Skin of body (tissue), 2 donors: ENCODE data around the gene SUSD6. TPM values are rescaled to one million over a fixed set of nuclear protein-coding genes. Genes with fewer than 3 reads are reported as not detected.
A peak's percentile ranks its signal among the peaks of the same experiment; 100 is the strongest.

Experiments
- DNase-seq: peaks from one replicate; lab custom pipeline; 2025; lab: John Stamatoyannopoulos, UW
- total RNA-seq: library from RNA; depleted of rRNA; stranded (reverse); fragments of >200 nt; gene quantifications from one replicate; pipeline ENCODE4 v1.2.3, GENCODE V29; 2014

SUSD6 gene, protein sequence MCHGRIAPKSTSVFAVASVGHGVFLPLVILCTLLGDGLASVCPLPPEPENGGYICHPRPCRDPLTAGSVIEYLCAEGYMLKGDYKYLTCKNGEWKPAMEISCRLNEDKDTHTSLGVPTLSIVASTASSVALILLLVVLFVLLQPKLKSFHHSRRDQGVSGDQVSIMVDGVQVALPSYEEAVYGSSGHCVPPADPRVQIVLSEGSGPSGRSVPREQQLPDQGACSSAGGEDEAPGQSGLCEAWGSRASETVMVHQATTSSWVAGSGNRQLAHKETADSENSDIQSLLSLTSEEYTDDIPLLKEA
- total RNA-seq = 18.5 TPM

DNA sequence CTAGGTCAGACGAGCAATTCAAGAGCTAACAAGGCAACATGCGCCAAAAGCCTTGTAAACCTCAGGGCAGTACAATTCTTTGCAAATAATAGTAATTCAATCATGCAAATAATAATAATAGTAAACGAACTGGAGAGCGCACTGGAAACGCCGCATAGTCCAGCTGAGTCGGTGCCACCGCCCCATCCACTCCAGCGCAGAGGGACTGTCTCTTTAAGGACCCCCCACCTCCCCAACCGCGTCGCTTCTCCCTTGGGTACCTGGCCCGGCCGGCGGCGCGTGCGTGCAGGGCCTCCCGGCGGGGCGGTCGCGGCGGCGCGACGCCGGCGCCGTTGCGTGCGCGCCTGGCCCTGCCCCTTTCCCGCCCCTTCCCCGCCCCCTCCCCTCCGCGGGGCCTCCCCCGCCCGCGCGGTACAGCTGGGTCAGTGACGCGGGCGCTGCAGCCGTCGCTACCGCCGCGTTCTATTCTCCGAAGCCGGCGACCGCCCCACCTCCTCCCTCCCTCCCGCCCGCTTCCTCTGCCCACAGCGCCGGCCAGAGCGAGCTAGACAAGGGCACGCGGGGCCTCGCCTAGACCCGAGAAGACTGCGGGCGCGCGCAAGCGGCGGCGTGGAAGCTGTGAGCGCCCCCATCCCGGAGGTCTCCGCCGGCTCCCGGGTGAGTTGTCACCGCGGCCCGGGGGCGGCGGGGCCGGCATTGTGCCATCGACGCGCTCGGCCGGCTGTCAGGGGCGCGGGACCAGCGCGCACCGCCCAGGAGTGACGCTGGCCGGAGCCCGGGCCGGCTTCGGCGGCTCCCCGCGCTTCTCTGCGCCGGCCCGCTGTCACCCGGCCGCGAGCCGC lies at the start of gene SUSD6:
TSS of gene SUSD6 (plus strand) at position 425 of the 842 bp plus-strand sequence. CDS start 46,997 bp downstream, outside the sequence.
- peak; percentile 91 for DNase-seq

DNA sequence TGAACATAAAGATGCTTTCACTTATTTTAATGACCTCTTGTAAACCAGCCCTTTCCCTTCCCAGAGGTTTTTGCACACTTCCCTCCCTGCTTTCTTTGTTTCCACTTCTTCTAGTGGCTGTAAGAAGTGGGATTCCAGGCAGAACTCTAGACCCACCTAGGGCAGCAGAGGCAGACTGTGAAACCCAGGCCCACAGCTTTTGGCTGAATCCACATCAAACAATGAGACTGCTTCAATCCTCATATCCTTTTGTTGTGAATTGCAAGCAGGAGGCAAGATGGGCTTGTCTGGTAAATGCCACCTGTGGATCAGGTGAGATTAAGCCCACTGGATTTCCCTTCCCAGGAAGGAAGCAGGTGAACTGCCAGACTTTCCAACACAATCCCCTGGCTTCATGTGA lies 49.5 kb upstream of the SUSD6 start:
- no peak for DNase-seq

DNA sequence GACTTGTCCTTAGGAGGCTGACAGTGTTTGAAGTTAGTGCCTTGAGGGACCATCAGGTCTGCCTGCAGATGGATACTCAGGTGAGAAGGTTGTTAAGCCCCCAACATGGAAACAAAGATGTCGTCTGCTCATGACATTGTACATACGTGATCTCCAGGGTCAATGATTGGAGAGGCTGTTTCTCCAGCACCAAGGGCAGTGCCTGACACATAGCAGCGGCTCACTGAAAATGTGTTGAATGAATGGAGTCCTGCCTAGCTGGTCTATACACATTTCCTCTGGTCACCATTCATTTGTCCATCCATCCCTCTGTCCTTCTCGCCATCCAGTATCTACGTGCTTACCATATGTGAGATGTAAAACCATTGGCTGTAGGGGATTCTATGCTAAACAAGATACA lies 43.8 kb upstream of the SUSD6 start:
- DNase-seq = no peak

DNA sequence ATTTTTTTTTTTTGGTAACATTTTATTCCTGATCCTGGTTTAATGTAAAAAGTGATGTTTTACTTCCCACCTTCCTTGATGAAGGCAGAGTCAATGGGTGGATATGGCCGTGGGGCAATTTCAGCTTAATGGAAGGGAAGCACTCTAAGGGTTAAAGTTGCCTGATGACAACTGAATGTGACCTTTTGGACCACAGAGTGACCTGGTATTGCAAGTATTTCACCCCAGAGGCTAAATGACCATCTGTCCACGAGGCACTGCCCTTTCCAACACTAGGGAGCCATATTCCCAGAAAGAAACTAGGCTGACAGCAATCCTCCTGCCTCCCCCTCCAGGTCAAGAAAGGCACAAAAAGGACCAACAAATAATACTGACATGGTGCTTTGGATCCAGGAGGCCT lies 41.5 kb upstream of the SUSD6 start:
- no peak for DNase-seq

DNA sequence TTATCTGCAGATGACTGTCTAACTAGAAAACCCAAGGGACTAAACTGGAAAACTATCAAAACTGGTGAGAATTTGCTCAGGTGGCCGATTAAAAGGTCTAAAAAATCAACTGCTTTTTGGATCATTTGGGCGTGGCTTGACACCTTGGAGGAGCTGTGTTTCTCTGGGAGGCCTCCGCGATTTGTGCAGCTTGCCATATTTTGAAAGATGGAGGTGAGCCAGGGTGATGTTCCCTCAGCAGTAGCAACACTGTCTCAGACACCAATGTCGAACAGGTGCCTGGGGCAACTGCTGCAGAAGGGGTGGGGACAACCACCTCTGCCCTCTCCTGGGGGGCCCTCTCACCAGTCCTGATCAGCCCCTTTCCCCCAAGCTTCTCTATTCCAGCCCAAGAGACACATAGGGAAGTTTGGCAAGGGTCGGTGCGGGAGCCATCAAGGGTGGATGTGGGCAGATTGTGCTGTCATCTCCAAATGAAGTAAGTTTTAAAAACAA lies 40.5 kb upstream of the SUSD6 start:
- no peak for DNase-seq

DNA sequence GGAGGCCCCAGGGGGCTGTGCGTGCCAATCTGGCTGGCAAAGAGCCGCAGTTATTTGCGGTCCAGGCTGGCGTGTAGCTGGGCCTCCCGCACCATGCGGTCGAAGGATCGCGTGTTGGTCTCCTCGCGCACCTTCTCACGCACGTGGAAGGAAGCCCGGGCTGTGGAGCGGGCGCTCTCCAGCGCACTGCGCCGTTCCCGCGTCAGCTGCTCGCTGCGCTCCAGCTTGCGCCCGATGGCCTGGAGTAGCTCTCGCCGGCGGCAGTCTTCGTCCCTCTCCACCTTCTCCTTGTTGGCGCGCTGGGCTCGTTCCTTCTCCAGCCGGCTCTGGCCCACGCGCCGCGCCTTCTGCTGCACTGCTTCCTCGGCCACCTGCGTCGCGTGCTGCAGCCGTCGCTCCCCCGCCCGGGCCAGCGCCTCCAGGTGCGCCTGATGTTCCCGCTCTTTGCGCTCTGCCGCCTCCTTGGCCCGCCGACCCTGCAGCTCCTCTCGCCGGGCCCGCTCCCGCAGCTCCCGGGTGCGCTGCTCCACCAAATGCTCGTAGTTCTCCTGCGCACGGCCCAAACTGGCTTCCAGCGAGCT lies 39.9 kb upstream of the SUSD6 start:
- no peak for DNase-seq

DNA sequence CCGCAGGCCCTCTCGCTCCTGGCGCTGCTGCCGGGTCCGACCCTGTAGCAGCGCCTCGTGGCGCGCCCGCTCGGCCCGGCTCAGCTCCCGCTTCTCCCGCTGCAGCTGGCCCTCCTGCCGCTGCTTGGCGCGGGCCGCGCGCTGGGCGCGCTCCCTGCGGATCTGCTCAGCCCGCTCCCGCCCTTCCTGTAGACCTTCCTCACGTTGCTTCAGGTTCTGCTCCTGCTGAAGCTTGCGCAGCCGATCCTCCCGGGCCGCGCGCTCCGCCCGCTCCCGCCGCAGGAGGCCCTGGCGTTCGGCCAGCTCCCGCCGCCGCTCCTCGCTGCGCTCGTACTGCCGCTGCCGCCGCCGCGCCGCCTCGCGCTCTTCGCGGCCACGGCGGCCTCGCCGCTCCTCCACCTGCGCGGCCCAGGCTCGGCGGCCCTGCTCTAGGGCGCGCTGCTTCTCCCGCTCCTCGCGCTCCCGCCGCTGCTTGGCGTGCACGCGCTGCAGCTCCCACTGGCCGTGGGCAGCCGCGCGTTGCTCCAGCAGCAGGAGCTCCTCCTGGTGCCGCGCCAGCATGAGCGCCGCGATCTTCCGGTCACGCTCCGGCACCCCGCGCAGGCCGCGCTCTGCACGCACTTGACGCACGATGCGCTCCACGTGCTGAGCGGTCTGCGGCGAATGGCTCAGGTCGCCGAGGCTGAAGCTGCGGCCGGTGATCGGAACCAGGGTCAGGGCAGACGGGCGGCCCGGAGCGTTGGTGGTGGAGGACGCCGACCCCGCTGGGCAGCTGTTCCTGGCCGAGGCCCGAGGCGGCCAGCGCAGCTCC lies 39.2 kb upstream of the SUSD6 start:
- DNase-seq = no peak

DNA sequence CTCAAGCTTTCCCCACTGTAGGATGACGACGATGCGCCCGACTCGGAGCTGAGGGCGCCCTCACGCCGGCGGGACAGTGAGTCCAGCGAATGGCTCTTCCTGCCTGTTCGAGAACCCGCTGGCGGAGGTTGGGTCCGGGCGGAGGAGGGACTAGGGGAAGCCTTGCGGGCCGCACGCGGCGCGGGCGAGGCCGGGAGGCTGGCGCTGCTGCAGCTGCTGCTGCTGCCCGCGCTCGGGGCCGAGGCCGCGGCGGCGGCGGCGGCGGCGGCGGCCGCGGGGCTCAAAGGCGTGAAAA lies 38.6 kb upstream of the SUSD6 start:
- no peak for DNase-seq

DNA sequence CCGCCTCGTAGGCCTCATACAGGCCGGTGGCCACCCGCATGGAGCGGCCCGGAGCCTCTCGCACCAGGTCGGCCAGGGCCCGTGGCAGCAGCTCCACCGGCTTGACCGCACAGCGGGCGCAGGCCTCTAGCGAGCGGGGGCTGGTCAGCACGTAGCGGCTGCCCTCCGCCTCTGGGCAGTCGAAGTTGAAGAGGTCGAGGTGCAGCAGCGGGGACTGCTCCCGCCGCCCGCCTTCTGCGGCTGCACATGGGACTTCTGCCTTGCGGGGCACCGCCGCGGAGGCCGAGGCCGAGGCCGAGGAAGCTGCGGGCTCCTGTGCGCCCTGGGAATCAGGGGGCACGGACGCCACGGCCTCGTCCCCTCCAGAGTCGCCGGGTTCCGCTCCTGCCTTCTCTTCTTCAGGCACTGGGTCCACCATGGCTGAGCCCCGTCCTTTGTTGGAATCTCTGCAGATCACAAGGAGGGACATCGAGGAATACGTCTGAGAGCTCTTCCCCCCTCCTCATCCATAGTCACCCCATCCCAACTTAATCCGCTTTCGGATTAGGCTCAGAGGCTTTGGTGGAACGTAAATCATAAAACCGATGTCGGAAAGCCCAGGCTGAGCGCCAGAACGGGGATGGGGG lies 38.1 kb upstream of the SUSD6 start:
- DNase-seq = no peak

DNA sequence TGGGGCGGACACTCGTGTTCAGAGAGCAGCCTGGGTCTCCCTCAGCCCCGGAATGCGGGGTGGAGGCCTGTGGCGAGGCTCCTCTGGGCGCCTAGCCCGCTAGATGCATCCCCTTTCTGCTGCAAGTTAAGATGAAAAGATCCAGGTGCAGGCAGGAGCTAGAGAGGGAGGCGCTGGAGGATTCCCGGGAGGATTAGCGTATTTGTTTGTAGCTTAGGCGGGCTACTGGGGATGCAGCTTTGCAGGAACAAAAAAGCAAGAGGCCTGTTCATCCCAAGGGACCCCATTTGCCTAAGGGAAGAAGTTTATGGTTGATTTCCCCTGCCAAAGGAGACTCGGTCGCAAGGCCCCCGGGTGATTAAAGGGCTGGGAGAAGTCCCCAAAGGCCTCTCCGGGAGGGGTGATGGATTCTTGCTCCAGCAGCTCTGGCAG lies 37.5 kb upstream of the SUSD6 start:
- no peak for DNase-seq

DNA sequence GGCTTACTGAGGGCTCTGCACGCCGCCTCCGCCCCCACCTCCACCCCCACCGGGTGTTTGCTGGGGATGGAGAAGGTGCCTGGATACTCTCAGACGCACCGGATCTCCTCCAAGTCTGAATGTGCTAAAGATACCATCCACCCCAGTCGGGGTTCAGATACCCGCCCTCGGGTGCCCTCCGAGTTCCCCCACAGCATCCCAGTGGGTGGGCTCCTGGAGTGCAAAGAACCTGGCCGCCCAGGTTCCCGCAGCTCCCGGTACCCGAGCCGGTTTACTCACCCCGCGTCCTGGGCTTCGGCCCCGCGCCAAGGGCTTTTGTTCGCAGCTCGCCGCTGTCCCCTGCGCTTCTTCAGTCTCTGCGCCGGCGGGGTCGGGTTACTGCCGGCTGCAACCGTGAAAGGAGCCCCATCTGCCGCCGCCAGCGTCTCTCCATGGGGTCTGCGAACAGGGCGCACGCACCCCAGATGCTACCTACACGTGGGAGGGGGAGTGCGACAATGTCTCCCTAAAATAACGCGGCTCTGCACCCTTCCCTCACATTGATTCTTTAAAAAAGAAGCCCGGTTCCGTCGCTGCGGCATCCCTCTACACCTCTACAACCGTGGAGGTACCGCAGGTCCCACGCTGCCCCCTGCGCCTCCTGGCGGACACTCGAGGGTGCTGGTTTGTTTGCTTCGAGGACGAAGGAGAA lies 37.0 kb upstream of the SUSD6 start, which contains the start of gene CCDC177:
TSS of gene CCDC177 (minus strand) at position 609 of the 691 bp plus-strand sequence. CDS start 1,249 bp downstream, outside the sequence.
- peak; percentile 16 for DNase-seq

DNA sequence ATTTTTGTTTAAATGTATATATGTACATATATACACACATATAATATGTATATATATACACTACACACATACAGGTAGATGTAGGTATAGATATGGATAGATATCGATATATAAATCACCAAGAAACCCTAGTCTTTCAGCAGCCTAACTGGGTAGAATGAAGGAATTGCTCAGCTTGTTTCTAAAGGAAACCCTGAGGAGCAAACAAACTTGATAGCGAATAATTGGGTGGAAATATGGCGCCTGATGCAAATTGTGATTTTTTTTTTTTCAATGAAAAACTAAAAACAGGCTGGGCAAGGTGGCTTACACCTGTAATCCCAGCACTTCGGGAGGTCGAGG lies 36.5 kb upstream of the SUSD6 start:
- no peak for DNase-seq

DNA sequence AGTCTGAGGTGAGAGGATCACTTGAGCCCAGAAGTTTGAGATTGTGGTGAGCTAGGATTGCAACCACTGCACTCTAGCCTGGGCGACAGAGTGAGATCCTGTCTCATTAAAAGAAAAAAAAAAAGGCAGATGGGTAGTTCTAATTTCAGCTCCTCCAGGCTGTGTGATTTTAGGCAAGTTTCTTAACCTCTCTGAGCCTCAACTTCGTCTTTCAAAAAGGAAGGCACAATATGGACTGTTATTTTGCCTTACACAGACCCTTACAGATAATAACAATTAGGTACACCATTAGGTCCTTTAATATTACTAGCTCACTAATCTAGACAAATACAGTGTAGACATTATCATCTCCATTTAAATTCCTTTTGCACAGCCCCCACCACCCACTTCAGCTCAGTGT lies 31.9 kb upstream of the SUSD6 start:
- no peak for DNase-seq

DNA sequence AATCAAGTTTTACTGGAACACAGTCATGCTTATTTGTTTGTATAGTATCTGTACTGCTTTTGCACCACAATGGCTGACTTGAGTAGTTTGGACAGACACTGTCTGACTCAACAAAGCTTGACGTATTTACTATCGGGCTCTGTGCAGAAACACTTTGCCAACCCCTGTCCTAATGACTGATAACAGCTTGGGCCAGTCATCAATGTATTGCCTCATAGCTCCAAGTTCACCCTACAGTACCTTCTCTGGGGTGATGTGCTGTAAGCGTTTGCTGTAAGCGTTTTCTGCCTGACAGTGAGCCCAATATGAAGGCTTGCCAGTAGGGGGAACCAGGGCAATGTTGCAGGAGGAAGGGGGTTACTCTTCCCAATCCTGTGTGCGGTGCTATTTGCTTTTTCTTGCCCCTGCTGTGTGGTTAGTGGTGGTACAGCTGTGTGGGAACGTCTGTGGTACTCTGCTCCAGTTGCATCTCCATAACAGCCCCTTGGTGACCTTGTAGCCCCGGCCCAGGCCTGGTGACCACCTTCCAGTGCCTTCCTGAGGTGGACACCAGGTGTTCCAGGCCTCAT lies 31.3 kb upstream of the SUSD6 start:
- no peak for DNase-seq

DNA sequence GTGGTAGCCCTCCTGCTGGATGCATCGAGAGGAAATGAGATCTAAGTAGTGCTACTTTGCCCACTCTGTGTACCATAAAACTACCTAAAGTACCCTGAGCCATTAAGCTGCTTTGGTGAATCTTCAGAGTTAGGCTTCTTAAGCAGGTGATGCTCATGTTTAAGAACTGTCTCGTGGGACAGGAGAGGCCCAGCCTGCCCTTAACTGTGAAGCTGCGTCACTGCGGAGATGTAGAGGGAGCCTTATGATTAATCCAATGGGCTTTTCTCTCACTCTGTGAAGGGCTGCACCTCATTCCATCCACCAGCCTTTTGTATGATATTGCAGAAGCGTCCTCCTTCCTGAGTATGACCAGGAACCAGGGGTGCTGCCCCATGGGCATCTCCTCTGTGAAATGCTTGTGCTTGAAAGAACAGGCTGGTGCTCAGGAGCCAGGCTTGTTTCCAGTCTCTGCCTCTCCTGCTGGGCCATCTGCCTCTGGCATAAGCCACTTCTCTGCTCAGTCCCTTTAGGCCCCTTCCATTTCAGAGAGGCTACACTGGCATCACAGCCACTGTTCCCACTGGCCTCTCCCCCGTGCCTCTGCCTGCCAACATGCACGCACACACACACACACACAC lies 30.0 kb upstream of the SUSD6 start:
- DNase-seq = no peak

DNA sequence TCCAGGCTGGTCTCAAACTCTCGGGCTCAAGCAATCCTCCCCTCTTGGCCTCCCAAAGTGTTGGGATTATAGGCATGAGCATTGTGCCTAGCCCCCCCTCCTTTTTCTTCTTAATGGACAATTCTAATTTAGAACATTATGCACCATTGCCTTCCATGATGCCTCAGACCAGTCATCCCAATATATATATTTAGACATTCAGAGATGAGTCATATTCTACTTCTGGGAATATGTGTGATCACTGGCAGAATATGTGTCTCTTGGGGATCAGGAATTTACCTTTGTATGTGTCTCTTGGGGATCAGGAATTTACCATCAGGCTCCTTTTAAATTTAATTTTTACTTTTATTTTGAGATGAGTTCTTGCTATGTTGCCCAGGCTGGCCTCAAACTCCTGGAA lies 29.2 kb upstream of the SUSD6 start:
- no peak for DNase-seq

DNA sequence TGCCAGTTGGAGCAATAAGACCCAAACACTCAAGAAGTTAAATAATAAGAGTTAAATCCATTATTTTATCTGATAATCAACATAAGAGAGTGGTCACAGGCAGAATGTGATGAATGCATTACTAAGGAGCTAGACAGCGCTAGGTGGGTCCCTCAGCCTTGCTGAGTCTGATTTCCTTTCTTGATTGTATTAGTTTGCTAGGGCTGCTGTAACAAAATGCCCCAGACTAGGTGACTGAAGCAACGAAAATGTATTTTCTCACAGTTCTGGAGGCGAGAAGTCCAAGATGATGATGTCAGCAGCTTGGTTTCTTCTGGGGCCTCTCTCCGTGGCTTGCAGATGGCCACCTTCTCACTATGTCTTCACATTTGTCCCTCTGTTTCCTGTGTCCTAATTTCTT lies 28.6 kb upstream of the SUSD6 start:
- no peak for DNase-seq

DNA sequence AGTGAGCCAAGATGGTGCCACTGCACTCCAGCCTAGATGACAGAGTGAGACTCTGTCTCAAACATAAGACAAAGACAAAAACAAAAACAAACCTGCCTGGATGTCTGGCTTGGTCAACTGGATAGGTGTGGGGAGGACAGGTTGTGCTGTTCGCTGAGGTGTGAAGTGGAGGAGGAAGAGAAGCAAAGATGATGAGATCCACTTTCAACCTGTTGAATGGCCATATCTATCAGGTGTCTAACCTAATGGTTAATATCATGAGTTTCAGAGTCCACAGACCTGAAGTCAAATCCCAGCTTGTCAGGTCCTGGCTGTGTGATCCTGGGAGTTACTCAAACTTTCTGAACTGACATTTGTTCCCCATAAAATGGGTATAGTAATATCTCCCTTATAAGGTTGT lies 27.0 kb upstream of the SUSD6 start:
- no peak for DNase-seq

DNA sequence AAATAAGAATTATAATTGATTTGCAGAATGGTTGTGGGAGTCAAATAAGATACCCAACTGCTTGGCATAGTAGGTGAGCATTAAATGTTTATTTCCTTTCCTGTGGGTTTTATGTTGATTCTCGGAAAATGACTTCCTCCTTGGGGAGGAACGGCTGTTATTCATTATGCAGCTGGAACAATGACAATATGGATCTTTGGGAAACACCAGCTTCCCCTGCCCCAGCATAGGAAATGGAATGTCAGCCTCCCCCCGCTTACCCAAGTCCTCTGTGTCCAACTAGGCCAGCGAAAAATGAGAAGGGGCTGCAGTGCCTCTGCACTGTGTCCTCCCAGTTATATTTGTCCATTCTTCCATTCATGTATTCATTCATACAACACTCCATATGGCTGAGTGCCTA lies 25.0 kb upstream of the SUSD6 start:
- DNase-seq = peak; percentile 71

DNA sequence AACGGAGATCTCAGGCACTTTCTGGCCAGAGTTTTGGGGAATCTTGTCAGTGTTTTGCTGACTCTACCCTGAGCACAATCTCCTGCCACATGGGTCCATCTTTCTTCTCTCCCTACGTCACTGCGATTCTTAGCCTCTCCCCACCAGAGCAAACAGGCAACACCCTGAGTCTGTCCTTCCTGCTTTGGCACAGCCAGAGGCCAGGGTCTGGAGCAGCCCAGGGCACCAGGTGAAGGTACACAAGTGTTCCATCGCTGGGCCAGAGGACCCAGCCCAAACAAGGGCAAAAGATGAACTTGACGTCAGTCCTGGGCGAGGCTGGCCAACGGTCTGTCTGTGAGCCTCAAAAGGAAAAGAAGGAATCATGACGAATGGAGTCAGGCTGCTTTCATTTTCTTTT lies 24.0 kb upstream of the SUSD6 start:
- no peak for DNase-seq
